Measurements from ENCODE around the gene BCAS3. TPM values are rescaled to one million over a fixed set of nuclear protein-coding genes. Genes with fewer than 3 reads are reported as not detected.
"Not testable (repeated sequence)": the region's sequence is repeated elsewhere in the genome, so short reads cannot be mapped to it uniquely, and the experiment has no call there.

The BCAS3 gene
- total and polyA plus RNA-seq, 4 donors: 5.8 to 24.6 (median 10.1) TPM

DNA sequence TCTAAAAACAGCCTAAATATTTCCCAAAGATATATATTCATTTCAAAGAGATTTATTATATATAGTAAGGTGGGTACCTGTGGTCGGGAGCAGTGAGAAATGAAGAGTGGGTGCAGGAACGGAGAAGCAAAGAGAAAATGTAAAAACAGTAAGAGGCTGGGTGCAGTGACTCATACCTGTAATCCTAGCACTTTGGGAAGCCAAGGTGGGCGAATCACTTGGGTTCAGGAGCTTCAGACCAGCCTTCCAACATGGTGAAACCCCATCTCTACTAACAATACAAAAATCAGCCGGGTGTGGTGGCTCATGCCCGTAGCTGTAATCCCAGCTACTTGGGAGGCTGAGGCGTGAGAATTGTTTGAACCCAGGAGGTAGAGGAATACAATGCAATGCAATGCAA is 257.1 kb downstream of the BCAS3 start:
- H3K27me3 ChIP-seq (ENCODE audit: control insufficient read depth in 4 of 4, insufficient read depth in 4 of 4, low read length in 3 of 4): no peaks in the 10 kb centered on the region
- H3K9ac ChIP-seq (ENCODE audit: low read depth in 1 of 2, low read length in 2 of 2): no peak overlapping the region
- H3K9me3 ChIP-seq (ENCODE audit: control insufficient read depth in 4 of 4, low read length in 3 of 4): no peaks in the 10 kb centered on the region
- no peaks in the 10 kb centered on the region for H3K36me3 ChIP-seq (ENCODE audit: control insufficient read depth in 4 of 4, insufficient read depth in 3 of 4, low read depth in 1 of 4, low read length in 3 of 4)
- no peak for DNase-seq (ENCODE audit: low spot score)
- WGBS: 93% methylated on average over 6 of the region's 6 CpGs
- no peaks in the 10 kb centered on the region for H3K4me1 ChIP-seq (ENCODE audit: control insufficient read depth in 4 of 4, insufficient read depth in 4 of 4, low read length in 3 of 4)
- no peak overlapping the region for H3K27ac ChIP-seq (ENCODE audit: low read depth in 1 of 2, low read length in 2 of 2)
- TF ChIP-seq, protein P1, sequence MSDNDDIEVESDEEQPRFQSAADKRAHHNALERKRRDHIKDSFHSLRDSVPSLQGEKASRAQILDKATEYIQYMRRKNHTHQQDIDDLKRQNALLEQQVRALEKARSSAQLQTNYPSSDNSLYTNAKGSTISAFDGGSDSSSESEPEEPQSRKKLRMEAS (IDR thresholded peaks at IDR 0.05): no peak
- TF ChIP-seq YY1 (IDR thresholded peaks at IDR 0.05) (no peak), RXRA (IDR thresholded peaks at IDR 0.05) (no peak), JUND (IDR thresholded peaks at IDR 0.05) (no peak), EGR1 (IDR thresholded peaks at IDR 0.05; ENCODE audit: low read depth in 2 of 2) (no peak), RAD21 (IDR thresholded peaks at IDR 0.05) (no peak), FOXA1 (IDR thresholded peaks at IDR 0.05) (no peak), HNF4G (IDR thresholded peaks at IDR 0.05) (no peak)
- TF ChIP-seq, protein P2, sequence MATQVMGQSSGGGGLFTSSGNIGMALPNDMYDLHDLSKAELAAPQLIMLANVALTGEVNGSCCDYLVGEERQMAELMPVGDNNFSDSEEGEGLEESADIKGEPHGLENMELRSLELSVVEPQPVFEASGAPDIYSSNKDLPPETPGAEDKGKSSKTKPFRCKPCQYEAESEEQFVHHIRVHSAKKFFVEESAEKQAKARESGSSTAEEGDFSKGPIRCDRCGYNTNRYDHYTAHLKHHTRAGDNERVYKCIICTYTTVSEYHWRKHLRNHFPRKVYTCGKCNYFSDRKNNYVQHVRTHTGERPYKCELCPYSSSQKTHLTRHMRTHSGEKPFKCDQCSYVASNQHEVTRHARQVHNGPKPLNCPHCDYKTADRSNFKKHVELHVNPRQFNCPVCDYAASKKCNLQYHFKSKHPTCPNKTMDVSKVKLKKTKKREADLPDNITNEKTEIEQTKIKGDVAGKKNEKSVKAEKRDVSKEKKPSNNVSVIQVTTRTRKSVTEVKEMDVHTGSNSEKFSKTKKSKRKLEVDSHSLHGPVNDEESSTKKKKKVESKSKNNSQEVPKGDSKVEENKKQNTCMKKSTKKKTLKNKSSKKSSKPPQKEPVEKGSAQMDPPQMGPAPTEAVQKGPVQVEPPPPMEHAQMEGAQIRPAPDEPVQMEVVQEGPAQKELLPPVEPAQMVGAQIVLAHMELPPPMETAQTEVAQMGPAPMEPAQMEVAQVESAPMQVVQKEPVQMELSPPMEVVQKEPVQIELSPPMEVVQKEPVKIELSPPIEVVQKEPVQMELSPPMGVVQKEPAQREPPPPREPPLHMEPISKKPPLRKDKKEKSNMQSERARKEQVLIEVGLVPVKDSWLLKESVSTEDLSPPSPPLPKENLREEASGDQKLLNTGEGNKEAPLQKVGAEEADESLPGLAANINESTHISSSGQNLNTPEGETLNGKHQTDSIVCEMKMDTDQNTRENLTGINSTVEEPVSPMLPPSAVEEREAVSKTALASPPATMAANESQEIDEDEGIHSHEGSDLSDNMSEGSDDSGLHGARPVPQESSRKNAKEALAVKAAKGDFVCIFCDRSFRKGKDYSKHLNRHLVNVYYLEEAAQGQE (IDR thresholded peaks at IDR 0.05): no peak
- TF ChIP-seq, protein P3, sequence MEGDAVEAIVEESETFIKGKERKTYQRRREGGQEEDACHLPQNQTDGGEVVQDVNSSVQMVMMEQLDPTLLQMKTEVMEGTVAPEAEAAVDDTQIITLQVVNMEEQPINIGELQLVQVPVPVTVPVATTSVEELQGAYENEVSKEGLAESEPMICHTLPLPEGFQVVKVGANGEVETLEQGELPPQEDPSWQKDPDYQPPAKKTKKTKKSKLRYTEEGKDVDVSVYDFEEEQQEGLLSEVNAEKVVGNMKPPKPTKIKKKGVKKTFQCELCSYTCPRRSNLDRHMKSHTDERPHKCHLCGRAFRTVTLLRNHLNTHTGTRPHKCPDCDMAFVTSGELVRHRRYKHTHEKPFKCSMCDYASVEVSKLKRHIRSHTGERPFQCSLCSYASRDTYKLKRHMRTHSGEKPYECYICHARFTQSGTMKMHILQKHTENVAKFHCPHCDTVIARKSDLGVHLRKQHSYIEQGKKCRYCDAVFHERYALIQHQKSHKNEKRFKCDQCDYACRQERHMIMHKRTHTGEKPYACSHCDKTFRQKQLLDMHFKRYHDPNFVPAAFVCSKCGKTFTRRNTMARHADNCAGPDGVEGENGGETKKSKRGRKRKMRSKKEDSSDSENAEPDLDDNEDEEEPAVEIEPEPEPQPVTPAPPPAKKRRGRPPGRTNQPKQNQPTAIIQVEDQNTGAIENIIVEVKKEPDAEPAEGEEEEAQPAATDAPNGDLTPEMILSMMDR (IDR thresholded peaks at IDR 0.05; ENCODE audit: low read depth, low read length, missing input control): no peak
- H3K4me3 ChIP-seq (ENCODE audit: low read depth in 1 of 3, low read length in 3 of 3): no peak overlapping the region

DNA sequence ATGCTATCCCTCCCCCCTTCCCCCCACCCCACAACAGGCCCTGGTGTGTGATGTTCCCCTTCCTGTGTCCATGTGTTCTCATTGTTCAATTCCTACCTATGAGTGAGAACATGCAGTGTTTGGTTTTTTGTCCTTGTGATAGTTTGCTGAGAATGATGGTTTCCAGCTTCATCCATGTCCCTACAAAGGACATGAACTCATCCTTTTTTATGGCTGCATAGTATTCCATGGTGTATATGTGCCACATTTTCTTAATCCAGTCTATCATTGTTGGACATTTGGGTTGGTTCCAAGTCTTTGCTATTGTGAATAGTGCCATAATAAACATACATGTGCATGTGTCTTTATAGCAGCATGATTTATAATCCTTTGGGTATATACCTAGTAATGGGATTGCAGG is 258.3 kb downstream of the BCAS3 start:
- not testable (repeated sequence) for H3K36me3 ChIP-seq (ENCODE audit: control insufficient read depth in 4 of 4, insufficient read depth in 3 of 4, low read depth in 1 of 4, low read length in 3 of 4); H3K27ac ChIP-seq (ENCODE audit: low read depth in 1 of 2, low read length in 2 of 2); H3K9me3 ChIP-seq (ENCODE audit: control insufficient read depth in 4 of 4, low read length in 3 of 4); DNase-seq (ENCODE audit: low spot score); H3K9ac ChIP-seq (ENCODE audit: low read depth in 1 of 2, low read length in 2 of 2); H3K4me3 ChIP-seq (ENCODE audit: low read depth in 1 of 3, low read length in 3 of 3); H3K4me1 ChIP-seq (ENCODE audit: control insufficient read depth in 4 of 4, insufficient read depth in 4 of 4, low read length in 3 of 4); H3K27me3 ChIP-seq (ENCODE audit: control insufficient read depth in 4 of 4, insufficient read depth in 4 of 4, low read length in 3 of 4)

DNA sequence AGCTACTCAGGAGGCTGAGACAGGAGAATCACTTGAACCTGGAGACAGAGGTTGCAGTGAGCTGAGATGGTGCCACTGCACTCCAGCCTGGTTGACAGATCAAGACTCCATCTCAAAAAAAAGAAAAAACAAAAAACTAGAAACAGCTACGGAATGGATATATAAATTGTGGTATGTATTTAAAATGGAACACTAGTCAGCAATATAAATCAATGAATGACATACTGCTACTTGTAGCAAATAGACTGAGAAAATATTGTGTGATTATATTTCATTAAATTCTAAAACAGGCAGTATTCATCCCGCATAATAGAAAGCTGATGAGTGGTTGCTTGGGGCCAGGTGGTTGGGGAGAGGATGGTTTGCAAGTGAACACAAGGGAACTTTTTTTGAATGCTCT is 261.7 kb downstream of the BCAS3 start:
- WGBS: 96% methylated on average over 2 of the region's 2 CpGs
- H3K9ac ChIP-seq (ENCODE audit: low read depth in 1 of 2, low read length in 2 of 2): no peak overlapping the region
- no peaks in the 10 kb centered on the region for H3K36me3 ChIP-seq (ENCODE audit: control insufficient read depth in 4 of 4, insufficient read depth in 3 of 4, low read depth in 1 of 4, low read length in 3 of 4)
- H3K27me3 ChIP-seq (ENCODE audit: control insufficient read depth in 4 of 4, insufficient read depth in 4 of 4, low read length in 3 of 4): no peaks in the 10 kb centered on the region
- DNase-seq (ENCODE audit: low spot score): no peak
- no peak for TF ChIP-seq TAF1 (conservative IDR thresholded peaks at IDR 0.05)
- no peak for TF ChIP-seq SP1 (IDR thresholded peaks at IDR 0.05)
- no peak for TF ChIP-seq YY1 (IDR thresholded peaks at IDR 0.05)
- no peak for TF ChIP-seq NR2F2 (IDR thresholded peaks at IDR 0.05)
- H3K4me3 ChIP-seq (ENCODE audit: low read depth in 1 of 3, low read length in 3 of 3): no peak overlapping the region
- no peaks in the 10 kb centered on the region for H3K9me3 ChIP-seq (ENCODE audit: control insufficient read depth in 4 of 4, low read length in 3 of 4)
- no peaks in the 10 kb centered on the region for H3K4me1 ChIP-seq (ENCODE audit: control insufficient read depth in 4 of 4, insufficient read depth in 4 of 4, low read length in 3 of 4)
- H3K27ac ChIP-seq (ENCODE audit: low read depth in 1 of 2, low read length in 2 of 2): no peak overlapping the region
